Measurements from ENCODE around the gene TAGLN2.

TAGLN2 gene

DNA sequence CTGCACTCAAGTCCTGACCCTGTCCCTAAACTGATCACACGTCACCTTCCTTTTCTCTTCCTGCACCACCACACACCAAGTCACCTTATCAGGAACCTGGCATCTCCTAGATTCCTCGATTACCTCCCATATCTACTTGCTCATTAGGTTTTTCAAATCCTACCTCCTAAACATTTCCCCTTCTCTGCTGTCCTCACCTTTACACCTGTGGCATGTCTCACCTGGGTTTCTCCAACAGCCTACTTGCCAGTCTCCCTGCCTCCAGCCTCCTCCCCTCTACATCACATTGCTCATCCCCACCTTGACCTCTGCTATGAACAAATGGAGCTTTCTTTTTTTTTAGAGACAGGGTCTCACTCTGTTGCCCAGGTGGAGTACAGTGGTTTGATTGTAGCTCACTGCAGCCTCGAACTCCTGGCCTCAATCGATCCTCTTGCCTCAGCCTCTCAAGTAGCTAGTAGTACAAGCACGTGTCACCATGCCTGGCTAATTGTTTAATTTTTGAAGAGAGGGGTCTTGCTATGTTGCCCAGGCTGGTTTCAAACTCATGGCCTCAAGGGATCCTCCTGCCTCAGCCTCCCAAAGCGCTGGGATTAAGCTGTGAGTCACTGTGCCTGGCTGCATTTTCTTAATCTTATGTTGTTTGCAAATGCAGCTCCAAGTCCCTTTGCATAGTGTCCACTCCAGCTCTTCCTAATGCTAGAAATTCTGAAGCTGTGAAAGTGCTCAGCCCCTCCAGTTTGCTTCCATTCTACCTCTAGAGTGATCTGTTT is 13.8 kb upstream of the TAGLN2 start:
- no peaks in the 10 kb centered on the region for H3K36me3 ChIP-seq (ENCODE audit: control insufficient read depth, insufficient read depth, low read length)
- no peak overlapping the region for H3K4me3 ChIP-seq (ENCODE audit: low read length)
- H3K9me3 ChIP-seq (ENCODE audit: control insufficient read depth, low read length): no peaks in the 10 kb centered on the region
- H3K27me3 ChIP-seq (ENCODE audit: control insufficient read depth, insufficient read depth, low read length): no peaks in the 10 kb centered on the region
- H3K4me1 ChIP-seq (ENCODE audit: control insufficient read depth, insufficient read depth, low read length): peaks cover 79% of the 10 kb centered on the region
- peak overlapping the region; percentile 38 for H3K9ac ChIP-seq (ENCODE audit: low read length)

DNA sequence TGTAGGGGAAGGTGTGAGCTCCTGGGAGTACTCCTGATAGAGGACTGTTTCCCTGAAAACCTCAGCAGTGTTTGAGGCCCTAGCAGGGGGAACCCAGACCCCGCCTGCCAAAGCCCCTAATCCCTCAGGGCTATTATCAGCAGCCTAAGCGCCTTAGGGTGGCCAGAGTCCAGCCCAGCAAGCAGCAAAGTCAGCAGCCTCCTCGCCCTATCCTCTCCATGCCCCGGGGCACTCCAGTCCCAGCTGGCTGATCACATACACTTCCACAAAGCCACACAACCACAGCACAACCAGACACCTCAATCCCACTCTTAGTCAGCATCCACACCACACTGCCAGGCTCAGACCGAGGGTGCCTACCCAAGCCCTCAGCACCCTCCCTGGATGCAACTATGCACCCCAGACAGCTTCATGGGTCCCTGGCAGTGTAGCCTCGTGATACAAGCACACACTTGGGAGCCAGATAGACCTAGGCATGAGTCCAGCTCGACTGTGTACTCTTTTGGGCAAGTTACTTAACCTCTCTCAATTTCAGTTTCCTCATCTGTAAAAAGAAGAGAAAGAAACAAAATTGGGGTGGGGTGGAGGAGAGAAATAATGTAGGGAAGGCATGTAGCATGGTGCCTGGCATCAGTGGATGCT is 13.0 kb upstream of the TAGLN2 start:
- Histone ChIP-seq H3K4me1 (ENCODE audit: control insufficient read depth, insufficient read depth, low read length) (peaks cover 71% of the 10 kb centered on the region), H3K27me3 (ENCODE audit: control insufficient read depth, insufficient read depth, low read length) (no peaks in the 10 kb centered on the region), H3K9ac (ENCODE audit: low read length) (peak overlapping the region; percentile 38), H3K4me3 (ENCODE audit: low read length) (peak overlapping the region; percentile 10), H3K9me3 (ENCODE audit: control insufficient read depth, low read length) (no peaks in the 10 kb centered on the region), H3K36me3 (ENCODE audit: control insufficient read depth, insufficient read depth, low read length) (no peaks in the 10 kb centered on the region)

DNA sequence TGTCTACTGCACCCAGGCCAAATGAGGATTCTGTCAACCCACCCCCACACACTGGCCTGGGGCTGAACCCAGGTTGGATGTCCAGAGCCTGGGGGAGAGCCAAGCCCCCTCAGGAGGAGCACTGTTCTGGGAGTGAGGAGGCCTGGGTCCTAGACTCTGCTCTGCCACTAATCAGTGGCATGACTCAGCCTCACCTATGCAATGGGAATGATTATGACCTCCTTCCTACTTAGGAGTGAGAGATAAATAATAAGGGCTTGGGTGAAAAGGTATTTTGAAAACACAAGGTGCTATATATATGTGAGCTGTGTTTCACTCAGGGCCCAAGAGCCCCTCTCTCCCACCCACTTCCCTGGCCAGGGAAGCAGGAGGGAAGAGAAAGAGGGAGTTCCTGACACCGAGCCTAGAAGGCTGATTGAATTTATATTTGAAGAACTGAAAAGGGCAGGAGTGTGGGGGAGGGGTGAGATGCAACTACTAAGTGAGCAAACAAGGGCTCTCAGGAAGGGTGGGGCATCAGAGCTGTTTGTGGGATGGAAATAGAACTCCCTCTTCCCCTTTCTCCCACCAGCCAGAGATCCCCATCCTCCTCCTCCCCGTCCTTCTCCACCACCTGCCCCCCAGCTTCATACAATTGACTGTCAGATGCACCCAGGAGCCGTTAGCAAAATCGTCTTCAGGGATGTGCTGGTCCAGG is 11.9 kb upstream of the TAGLN2 start:
- Histone ChIP-seq H3K9me3 (ENCODE audit: control insufficient read depth, low read length) (no peaks in the 10 kb centered on the region), H3K4me3 (ENCODE audit: low read length) (peak overlapping the region; percentile 10), H3K4me1 (ENCODE audit: control insufficient read depth, insufficient read depth, low read length) (peaks cover 66% of the 10 kb centered on the region), H3K9ac (ENCODE audit: low read length) (peak overlapping the region; percentile 38), H3K36me3 (ENCODE audit: control insufficient read depth, insufficient read depth, low read length) (no peaks in the 10 kb centered on the region), H3K27me3 (ENCODE audit: control insufficient read depth, insufficient read depth, low read length) (no peaks in the 10 kb centered on the region)

DNA sequence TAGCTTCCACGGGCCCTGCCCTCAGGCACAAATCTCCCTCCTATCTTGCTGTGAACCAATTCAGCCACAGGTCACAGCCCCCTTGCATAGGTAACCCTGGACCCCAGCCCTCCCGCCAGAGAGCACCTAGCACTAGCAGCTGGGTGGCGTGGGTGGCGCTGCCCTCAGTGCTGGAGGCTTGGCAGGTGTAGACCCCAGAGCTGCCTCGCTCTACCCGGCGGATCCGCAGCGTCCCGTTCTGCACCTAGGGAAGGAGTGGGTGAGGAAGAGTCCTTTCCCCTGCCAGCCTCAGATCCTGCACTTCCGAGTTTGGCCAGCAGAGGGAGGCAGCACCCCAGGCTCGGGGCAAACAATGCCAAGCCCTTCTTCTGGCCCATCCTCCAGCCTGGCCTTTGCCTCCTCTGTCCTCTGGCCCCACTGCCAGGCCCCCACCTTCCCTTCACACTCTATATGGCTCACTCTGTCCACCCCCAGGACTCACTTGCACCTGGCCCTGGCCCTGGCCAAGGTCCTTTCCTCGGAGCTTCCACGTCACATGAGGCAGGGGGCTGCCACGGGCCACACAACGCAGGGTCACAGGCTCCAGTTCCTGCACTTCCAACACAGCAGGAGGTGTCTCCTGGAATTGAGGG is 11.1 kb upstream of the TAGLN2 start:
- Histone ChIP-seq H3K9me3 (ENCODE audit: control insufficient read depth, low read length) (no peaks in the 10 kb centered on the region), H3K4me3 (ENCODE audit: low read length) (no peak overlapping the region), H3K4me1 (ENCODE audit: control insufficient read depth, insufficient read depth, low read length) (peaks cover 58% of the 10 kb centered on the region), H3K27me3 (ENCODE audit: control insufficient read depth, insufficient read depth, low read length) (no peaks in the 10 kb centered on the region), H3K36me3 (ENCODE audit: control insufficient read depth, insufficient read depth, low read length) (no peaks in the 10 kb centered on the region), H3K9ac (ENCODE audit: low read length) (peak overlapping the region; percentile 38)

DNA sequence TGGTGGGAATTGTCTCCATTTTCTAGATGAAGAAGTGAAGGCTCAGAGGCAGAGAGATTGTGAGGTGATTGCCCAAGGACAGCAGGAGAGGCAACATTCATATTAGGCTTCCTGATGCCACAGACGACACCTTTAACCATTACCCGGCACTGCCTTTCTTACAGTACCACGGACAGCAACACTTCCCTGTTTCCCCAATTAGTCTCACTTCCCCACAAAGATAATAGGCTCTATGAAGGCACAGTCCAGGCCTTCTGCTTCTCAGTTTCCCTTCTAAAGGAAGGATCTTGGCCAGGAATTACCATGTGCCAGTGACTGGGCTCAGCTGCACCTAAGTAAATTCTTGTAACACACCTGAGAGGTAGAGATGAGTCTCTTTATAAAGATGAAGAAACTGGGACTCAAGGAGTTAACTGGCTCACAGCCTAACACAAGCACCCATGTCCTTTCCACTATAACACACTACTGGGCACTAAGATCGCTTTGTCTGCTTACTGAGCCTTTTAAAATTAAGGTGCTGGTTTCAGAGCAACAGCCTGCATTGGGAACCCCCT is 10.5 kb upstream of the TAGLN2 start:
- Histone ChIP-seq H3K36me3 (ENCODE audit: control insufficient read depth, insufficient read depth, low read length) (no peaks in the 10 kb centered on the region), H3K4me3 (ENCODE audit: low read length) (no peak overlapping the region), H3K9ac (ENCODE audit: low read length) (peak overlapping the region; percentile 32), H3K27me3 (ENCODE audit: control insufficient read depth, insufficient read depth, low read length) (no peaks in the 10 kb centered on the region), H3K4me1 (ENCODE audit: control insufficient read depth, insufficient read depth, low read length) (peaks cover 52% of the 10 kb centered on the region), H3K9me3 (ENCODE audit: control insufficient read depth, low read length) (no peaks in the 10 kb centered on the region)

DNA sequence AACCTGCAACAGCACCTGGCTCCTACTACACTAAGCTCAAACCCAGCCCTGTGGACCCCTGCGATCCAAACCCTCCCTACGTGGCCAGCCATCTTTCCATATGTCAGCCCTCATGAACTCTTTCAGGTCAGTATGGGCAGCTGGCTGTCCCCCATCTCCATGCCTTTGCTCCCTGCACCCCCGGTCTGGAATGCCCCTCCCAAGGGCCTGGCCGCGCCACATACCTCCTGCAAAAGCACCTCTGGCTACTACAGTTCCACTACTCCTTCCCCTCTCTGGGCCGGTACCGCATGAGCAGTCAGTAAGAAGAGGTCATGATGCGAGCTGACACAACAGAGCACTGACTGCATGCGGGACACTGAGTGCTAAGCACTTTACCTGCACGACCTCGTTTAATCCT is 10.0 kb upstream of the TAGLN2 start:
- H3K27me3 ChIP-seq (ENCODE audit: control insufficient read depth, insufficient read depth, low read length): no peaks in the 10 kb centered on the region
- no peak overlapping the region for H3K9ac ChIP-seq (ENCODE audit: low read length)
- no peaks in the 10 kb centered on the region for H3K9me3 ChIP-seq (ENCODE audit: control insufficient read depth, low read length)
- H3K4me3 ChIP-seq (ENCODE audit: low read length): no peak overlapping the region
- no peaks in the 10 kb centered on the region for H3K36me3 ChIP-seq (ENCODE audit: control insufficient read depth, insufficient read depth, low read length)
- H3K4me1 ChIP-seq (ENCODE audit: control insufficient read depth, insufficient read depth, low read length): peaks cover 47% of the 10 kb centered on the region

DNA sequence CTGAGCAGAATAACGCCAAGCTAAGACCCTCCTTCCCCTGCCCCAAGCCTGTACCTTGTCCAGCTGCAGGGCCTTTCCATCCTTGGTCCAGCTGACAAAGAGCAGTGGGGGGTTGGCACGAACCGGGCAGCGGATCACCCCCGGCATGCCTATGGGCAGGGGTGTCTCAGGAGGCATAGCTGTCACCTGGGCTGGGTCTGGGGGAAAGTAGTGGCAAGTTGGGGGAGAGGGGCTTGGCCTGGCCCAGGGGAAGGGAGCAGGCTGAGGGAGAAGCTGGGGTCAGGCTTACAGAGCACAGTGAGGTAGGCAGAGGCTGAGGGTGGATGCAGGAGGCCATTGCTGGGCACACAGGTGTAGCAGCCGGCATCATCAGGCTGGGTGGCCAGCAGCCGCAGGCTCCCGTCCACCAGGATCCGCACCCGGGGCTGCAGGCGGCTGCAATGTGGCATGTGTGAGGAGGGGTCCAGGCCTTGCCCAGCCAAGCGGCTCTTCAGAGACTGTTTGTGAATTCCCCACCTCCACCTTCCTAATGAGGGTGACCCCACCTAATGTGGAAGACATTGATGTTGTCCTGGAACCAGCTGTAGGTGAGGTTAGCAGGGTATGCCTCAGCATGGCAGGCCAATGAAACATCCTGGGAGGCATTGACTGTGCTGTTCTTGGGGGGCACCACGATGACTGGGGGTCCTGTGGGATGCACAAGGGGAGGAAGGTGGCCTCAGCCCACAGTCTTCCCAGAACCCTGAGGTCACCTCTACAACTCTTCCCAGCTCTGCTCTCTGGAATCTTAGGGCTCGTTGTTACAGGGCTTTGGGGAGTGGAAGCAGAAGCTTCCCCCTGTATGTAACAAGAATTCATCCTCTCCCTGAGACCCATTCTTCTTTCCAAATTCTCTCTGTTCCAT is 9.1 kb upstream of the TAGLN2 start:
- no peaks in the 10 kb centered on the region for H3K9me3 ChIP-seq (ENCODE audit: control insufficient read depth, low read length)
- H3K4me1 ChIP-seq (ENCODE audit: control insufficient read depth, insufficient read depth, low read length): peaks cover 44% of the 10 kb centered on the region
- H3K9ac ChIP-seq (ENCODE audit: low read length): no peak overlapping the region
- no peaks in the 10 kb centered on the region for H3K27me3 ChIP-seq (ENCODE audit: control insufficient read depth, insufficient read depth, low read length)
- H3K4me3 ChIP-seq (ENCODE audit: low read length): no peak overlapping the region
- H3K36me3 ChIP-seq (ENCODE audit: control insufficient read depth, insufficient read depth, low read length): no peaks in the 10 kb centered on the region

DNA sequence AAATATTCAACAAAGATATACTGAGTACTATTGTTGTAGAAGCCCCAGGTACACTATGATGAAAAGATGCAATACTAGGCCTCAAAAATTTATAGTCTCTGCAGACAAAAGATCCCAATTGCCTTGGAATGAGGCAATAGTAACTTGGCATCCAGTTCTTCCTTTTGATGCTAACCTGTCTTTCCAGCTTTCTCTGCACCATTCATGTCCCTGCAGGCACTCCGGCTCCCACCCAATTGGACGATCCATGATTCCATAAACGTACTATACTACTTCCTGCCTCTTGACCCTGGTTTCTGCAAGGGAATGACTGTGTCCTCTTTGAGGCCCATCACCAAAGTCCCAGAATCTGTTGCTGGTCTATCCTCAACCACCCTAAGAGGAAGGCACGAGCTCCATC is 8.0 kb upstream of the TAGLN2 start:
- Histone ChIP-seq H3K27me3 (ENCODE audit: control insufficient read depth, insufficient read depth, low read length) (no peaks in the 10 kb centered on the region), H3K9me3 (ENCODE audit: control insufficient read depth, low read length) (no peaks in the 10 kb centered on the region)

DNA sequence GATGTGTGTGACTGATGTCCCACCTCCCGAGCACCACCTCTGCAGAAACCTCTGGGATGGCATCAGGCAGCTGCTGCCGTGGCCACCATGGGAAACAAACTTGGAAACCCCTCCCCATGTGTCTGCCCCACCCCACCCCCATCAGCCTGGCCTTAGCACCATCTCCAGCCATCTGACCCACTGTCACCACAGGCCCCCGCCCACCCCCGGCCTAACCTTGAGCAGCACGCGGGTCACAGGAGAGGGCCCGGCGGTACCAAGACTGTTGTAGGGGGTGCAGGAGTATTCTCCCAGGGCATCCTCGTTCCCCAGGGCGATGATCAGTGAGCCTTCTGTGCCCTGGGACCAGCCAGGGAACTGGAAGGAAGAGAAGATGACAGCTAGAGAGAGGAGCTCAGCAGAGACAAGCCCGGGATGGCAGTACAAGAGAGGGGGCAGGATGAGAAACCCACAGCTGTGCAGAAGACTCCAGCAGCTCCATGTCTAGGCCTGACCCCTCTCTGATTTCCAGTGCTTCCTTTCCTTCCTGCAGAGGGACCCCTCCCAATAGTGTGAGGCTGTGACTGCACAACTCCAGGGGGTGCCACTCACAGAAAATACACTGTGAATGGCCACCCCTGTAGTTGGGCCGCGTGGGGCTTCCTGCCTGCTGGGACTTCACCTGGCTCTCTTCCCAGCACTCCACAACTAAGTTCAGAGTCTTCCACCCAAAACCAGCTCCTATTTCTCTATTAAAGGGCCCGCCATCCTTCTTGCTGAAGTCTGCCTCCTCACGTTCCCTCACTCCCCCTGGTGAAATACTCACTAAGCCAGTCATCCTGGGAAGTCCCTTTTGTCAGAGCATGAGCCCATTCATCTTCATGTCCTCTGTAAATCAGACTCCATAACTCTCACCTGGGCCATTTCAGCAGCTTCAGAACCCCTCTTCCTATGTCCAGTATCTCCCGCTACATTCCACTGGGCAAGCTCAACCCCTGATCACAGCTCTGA is 7.3 kb upstream of the TAGLN2 start:
- Histone ChIP-seq H3K27me3 (ENCODE audit: control insufficient read depth, insufficient read depth, low read length) (no peaks in the 10 kb centered on the region), H3K4me3 (ENCODE audit: low read length) (no peak overlapping the region), H3K36me3 (ENCODE audit: control insufficient read depth, insufficient read depth, low read length) (no peaks in the 10 kb centered on the region), H3K9me3 (ENCODE audit: control insufficient read depth, low read length) (no peaks in the 10 kb centered on the region), H3K9ac (ENCODE audit: low read length) (no peak overlapping the region), H3K4me1 (ENCODE audit: control insufficient read depth, insufficient read depth, low read length) (peaks cover 26% of the 10 kb centered on the region)

More for the DNA sequence above, 8.0 kb upstream of the TAGLN2 start:
- Histone ChIP-seq H3K4me3 (ENCODE audit: low read length) (no peak overlapping the region), H3K36me3 (ENCODE audit: control insufficient read depth, insufficient read depth, low read length) (no peaks in the 10 kb centered on the region), H3K9ac (ENCODE audit: low read length) (no peak overlapping the region), H3K4me1 (ENCODE audit: control insufficient read depth, insufficient read depth, low read length) (peaks cover 34% of the 10 kb centered on the region)

DNA sequence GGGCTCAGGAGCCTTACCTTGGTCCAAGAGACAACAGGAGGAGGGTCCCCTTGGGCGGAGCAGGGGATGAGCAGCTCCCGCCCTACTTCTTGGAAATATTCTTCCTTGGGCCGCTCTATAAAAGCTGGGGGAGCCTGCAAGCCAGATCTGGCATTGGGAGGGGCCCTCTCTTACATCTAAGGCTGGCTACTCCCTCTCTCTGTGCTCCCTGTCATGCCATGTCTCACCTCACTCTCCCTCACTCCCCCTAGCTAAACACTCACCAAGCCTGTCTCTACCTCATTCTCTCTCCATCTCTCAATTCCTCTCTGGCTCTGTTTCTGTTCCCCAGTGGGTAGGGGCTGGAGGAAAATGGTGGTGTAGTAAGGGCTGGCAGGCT is 6.5 kb upstream of the TAGLN2 start:
- Histone ChIP-seq H3K36me3 (ENCODE audit: control insufficient read depth, insufficient read depth, low read length) (no peaks in the 10 kb centered on the region), H3K4me1 (ENCODE audit: control insufficient read depth, insufficient read depth, low read length) (peaks cover 18% of the 10 kb centered on the region), H3K9ac (ENCODE audit: low read length) (no peak overlapping the region), H3K27me3 (ENCODE audit: control insufficient read depth, insufficient read depth, low read length) (no peaks in the 10 kb centered on the region), H3K9me3 (ENCODE audit: control insufficient read depth, low read length) (no peaks in the 10 kb centered on the region), H3K4me3 (ENCODE audit: low read length) (no peak overlapping the region)

Measured in mucosa of stomach (tissue), 1 donor.